Panc1 (cell line): Measurements from ENCODE around the gene FAM43A. TPM values are rescaled to one million over a fixed set of nuclear protein-coding genes. Genes with fewer than 3 reads are reported as not detected.

ENCODE experiments used
- ATAC-seq: fragments of 200-7000 bp; cut with Tn5 transposase; 2 replicates; pipeline ENCODE4 v1.9.1; 2020; ENCODE audit warnings: mild to moderate bottlenecking, moderate library complexity
- BruUV-seq: library from RNA; stranded (reverse); fragments of 400-500 nt; replicated peaks from 2 replicates; lab custom pipeline; 2021; lab: Mats Ljungman, UMichigan
- CTCF ChIA-PET: fragments of 300-600 bp; sonication (Branson Sonifier 250); formaldehyde crosslinking; loops from one replicate; lab custom pipeline; 2022; ENCODE audit warnings: antibody characterized with exemption; lab: Charles Lee
- POLR2A ChIA-PET: fragments of 300-600 bp; sonication (Branson Sonifier 250); formaldehyde crosslinking; loops from one replicate; lab custom pipeline; 2022; ENCODE audit warnings: antibody characterized with exemption; lab: Charles Lee
- DNase-seq: peaks from one replicate; pipeline ENCODE4 v3.0.0-alpha.2; 2010; ENCODE audit warnings: low read depth, low spot score
- H3K27ac ChIP-seq: 2 replicates; pipeline ENCODE4 v1.5.1; 2011; ENCODE audit warnings: mild to moderate bottlenecking, low read length, inconsistent platforms
- H3K27me3 ChIP-seq: fragments of 200-500 bp; sonication (Bioruptor generic); 2 replicates; pipeline ENCODE4 v1.6.0; 2014; ENCODE audit warnings: low read length, inconsistent platforms; ENCODE audit not compliant: control insufficient read depth, insufficient read depth
- H3K36me3 ChIP-seq: fragments of 200-500 bp; sonication (Bioruptor generic); 2 replicates; pipeline ENCODE4 v1.5.1; 2014; ENCODE audit warnings: inconsistent platforms, mild to moderate bottlenecking, low read length, moderate library complexity; ENCODE audit not compliant: control insufficient read depth, insufficient read depth
- H3K4me1 ChIP-seq: 2 replicates; pipeline ENCODE4 v1.5.1; 2011; ENCODE audit warnings: inconsistent platforms, mild to moderate bottlenecking, low read length, moderate library complexity; ENCODE audit not compliant: control insufficient read depth, insufficient read depth
- H3K4me3 ChIP-seq, 2 experiments: 2 replicates each; pipeline ENCODE4 v1.5.1; 2011 to 2012; ENCODE audit warnings: low read depth in 2 of 2, low read length in 2 of 2, mild to moderate bottlenecking in 2 of 2, inconsistent platforms in 1 of 2, moderate library complexity in 1 of 2
- H3K9me3 ChIP-seq: fragments of 200-500 bp; sonication (Bioruptor generic); 2 replicates; pipeline ENCODE4 v1.5.1; 2014; ENCODE audit warnings: low read depth, mild to moderate bottlenecking, inconsistent platforms, low read length, moderate library complexity; ENCODE audit not compliant: control insufficient read depth, insufficient read depth
- CTCF ChIP-seq: fragments of 450-650 bp; IDR thresholded peaks from 2 replicates; pipeline ENCODE4 v1.5.1; 2017; ENCODE audit warnings: mild to moderate bottlenecking
- POLR2AphosphoS5 ChIP-seq: IDR thresholded peaks from 2 replicates; pipeline ENCODE4 v1.6.1; 2012; ENCODE audit warnings: mild to moderate bottlenecking, low read depth, low read length, moderate library complexity
- SIN3A ChIP-seq: IDR thresholded peaks from 2 replicates; pipeline ENCODE4 v1.6.1; 2012; ENCODE audit warnings: low read depth, mild to moderate bottlenecking, low read length, moderate library complexity, borderline replicate concordance; ENCODE audit not compliant: insufficient read depth
- TCF7L2 ChIP-seq: IDR thresholded peaks from 2 replicates; pipeline ENCODE4 v1.6.1; 2011; ENCODE audit warnings: mild to moderate bottlenecking, low read depth, low read length, inconsistent platforms
- in situ Hi-C: cut with HindIII; loops from 2 replicates; pipeline ENCODE4 v1.10.0; 2016; ENCODE audit warnings: low sequenced_read_pairs, low pct_unique_long_range_greater_than_20kb
- intact Hi-C: fragments of 100-400 bp; cut with micrococcal nuclease; formaldehyde crosslinking; loops from one replicate; pipeline ENCODE4 v1.10.0; 2022; ENCODE audit not compliant: unreplicated experiment
- total RNA-seq: library from RNA; stranded (reverse); gene quantifications from one replicate; pipeline ENCODE4 v1.2.1, GENCODE V29; 2021; ENCODE audit not compliant: unreplicated experiment
- TF ChIP-seq, protein P1 (sequence below), 2 experiments: IDR thresholded peaks; 2 replicates each; pipeline ENCODE4 v1.6.1; 2011 to 2012; ENCODE audit warnings: low read depth in 2 of 2, control low read depth in 1 of 2, low read length in 1 of 2, mild to moderate bottlenecking in 1 of 2, moderate library complexity in 1 of 2; ENCODE audit not compliant: insufficient read depth in 1 of 2

The FAM43A gene
- total RNA-seq, 1 experiment from 2014 or later = 51.4 TPM

GRCh38 chr3:194680888-194681615, 4.6 kb upstream of the FAM43A start:
- Histone ChIP-seq H3K4me3 (no peak overlapping the region), H3K36me3 (no peaks in the 10 kb centered on the region), H3K27me3 (no peaks in the 10 kb centered on the region), H3K27ac (no peak overlapping the region), H3K9me3 (no peaks in the 10 kb centered on the region), H3K4me1 (peaks cover 21% of the 10 kb centered on the region)
- TF ChIP-seq SIN3A (no peak), POLR2AphosphoS5 (no peak), TCF7L2 (no peak), CTCF (no peak)
- TF ChIP-seq, protein P1, sequence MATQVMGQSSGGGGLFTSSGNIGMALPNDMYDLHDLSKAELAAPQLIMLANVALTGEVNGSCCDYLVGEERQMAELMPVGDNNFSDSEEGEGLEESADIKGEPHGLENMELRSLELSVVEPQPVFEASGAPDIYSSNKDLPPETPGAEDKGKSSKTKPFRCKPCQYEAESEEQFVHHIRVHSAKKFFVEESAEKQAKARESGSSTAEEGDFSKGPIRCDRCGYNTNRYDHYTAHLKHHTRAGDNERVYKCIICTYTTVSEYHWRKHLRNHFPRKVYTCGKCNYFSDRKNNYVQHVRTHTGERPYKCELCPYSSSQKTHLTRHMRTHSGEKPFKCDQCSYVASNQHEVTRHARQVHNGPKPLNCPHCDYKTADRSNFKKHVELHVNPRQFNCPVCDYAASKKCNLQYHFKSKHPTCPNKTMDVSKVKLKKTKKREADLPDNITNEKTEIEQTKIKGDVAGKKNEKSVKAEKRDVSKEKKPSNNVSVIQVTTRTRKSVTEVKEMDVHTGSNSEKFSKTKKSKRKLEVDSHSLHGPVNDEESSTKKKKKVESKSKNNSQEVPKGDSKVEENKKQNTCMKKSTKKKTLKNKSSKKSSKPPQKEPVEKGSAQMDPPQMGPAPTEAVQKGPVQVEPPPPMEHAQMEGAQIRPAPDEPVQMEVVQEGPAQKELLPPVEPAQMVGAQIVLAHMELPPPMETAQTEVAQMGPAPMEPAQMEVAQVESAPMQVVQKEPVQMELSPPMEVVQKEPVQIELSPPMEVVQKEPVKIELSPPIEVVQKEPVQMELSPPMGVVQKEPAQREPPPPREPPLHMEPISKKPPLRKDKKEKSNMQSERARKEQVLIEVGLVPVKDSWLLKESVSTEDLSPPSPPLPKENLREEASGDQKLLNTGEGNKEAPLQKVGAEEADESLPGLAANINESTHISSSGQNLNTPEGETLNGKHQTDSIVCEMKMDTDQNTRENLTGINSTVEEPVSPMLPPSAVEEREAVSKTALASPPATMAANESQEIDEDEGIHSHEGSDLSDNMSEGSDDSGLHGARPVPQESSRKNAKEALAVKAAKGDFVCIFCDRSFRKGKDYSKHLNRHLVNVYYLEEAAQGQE (IDR thresholded peaks at IDR 0.05; ENCODE audit: insufficient read depth in 1 of 2, low read depth in 2 of 2, low read length in 1 of 2) = no peak
- CTCF ChIA-PET = no interaction called here
- in situ Hi-C loops (no loop called here), intact Hi-C loops (loop anchor here (5.0 to 10.0 kb wide), 4 partner anchors 194 to 844 kb away; no protein-coding TSS in a partner anchor)
- BruUV-seq = no TSS peak
- no peak for DNase-seq
- POLR2A ChIA-PET = no interaction called here
- no peak for ATAC-seq

- Histone ChIP-seq H3K4me3 (peak overlapping the region in 1 of 2 experiments; percentile 15; a peak in 1 of 4 replicates), H3K27me3 (no peaks in the 10 kb centered on the region), H3K9me3 (no peaks in the 10 kb centered on the region), H3K4me1 (peaks cover 21% of the 10 kb centered on the region), H3K27ac (peak overlapping the region; percentile 39), H3K36me3 (no peaks in the 10 kb centered on the region)
- intact Hi-C loops (loop anchor here (1.0 to 10.0 kb wide), 5 partner anchors 193 to 843 kb away; no protein-coding TSS in a partner anchor), in situ Hi-C loops (no loop called here)
- DNase-seq (no peak), ATAC-seq (no peak)
- CTCF ChIA-PET = interaction anchor here (0.5 to 2.2 kb wide), 17 partner anchors 10 to 1273 kb away, joined by 3 to 22 read pairs (median 4); partner anchors contain the start of genes LSG1 and XXYLT1
- POLR2A ChIA-PET = interaction anchor here (0.6 kb wide), 1 partner anchor 577 kb away, joined by 3 read pairs; no protein-coding TSS in a partner anchor
- TF ChIP-seq, protein P1 (IDR thresholded peaks at IDR 0.05; ENCODE audit: insufficient read depth in 1 of 2, low read depth in 2 of 2, low read length in 1 of 2) = no peak
- TF ChIP-seq POLR2AphosphoS5 (no peak), SIN3A (no peak), TCF7L2 (no peak), CTCF (no peak)
- BruUV-seq = no TSS peak
Measured at GRCh38 chr3:194682189-194682693, 3.4 kb upstream of the FAM43A start.
